Measurements from ENCODE around the gene MAGEB17. TPM values are rescaled to one million over a fixed set of nuclear protein-coding genes. Genes with fewer than 3 reads are reported as not detected.

Gene MAGEB17, protein sequence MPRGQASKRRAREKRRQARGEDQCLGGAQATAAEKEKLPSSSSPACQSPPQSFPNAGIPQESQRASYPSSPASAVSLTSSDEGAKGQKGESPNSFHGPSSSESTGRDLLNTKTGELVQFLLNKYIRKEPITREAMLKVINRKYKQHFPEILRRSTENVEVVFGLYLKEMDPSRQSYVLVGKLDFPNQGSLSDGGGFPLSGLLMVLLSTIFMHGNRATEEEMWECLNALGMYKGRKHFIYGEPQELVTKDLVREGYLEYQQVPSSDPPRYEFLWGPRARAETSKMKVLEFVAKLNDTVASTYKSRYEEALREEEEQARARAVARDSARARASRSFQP
- total RNA-seq: not detected in 2 replicates

DNA sequence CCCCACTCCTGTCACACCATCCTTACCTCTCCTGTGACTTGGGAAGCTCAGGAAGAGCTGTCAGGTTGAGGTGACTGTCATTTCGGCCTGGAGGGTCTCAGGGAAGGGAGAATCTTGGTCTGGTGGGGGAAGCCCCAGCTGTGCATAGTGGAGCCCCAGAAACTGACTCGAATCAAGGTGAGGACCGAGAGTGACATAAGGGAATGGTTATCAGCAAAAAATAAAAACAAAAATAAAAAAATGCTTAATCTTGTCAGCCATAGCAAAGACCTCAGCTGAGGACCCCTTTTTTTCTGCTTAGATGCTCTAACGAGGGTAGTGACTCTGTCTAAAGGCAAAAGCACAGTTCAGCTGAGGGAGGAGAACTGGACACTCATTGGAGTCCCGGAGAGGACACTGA lies at the start of gene MAGEB17:
Gene MAGEB17 (plus strand): TSS at position 301 of the 400 bp plus-strand sequence. CDS start 2,902 bp downstream, outside the sequence.
- no peaks in the 10 kb centered on the region for H3K9me3 Mint-ChIP-seq
- no peaks in the 10 kb centered on the region for H3K4me1 Mint-ChIP-seq
- CTCF ChIA-PET: no interaction called here
- no peak within 1 kb of the TSS for H3K27ac Mint-ChIP-seq
- TF ChIP-seq, protein P1, sequence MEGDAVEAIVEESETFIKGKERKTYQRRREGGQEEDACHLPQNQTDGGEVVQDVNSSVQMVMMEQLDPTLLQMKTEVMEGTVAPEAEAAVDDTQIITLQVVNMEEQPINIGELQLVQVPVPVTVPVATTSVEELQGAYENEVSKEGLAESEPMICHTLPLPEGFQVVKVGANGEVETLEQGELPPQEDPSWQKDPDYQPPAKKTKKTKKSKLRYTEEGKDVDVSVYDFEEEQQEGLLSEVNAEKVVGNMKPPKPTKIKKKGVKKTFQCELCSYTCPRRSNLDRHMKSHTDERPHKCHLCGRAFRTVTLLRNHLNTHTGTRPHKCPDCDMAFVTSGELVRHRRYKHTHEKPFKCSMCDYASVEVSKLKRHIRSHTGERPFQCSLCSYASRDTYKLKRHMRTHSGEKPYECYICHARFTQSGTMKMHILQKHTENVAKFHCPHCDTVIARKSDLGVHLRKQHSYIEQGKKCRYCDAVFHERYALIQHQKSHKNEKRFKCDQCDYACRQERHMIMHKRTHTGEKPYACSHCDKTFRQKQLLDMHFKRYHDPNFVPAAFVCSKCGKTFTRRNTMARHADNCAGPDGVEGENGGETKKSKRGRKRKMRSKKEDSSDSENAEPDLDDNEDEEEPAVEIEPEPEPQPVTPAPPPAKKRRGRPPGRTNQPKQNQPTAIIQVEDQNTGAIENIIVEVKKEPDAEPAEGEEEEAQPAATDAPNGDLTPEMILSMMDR (IDR thresholded peaks at IDR 0.05): no peak
- POLR2A ChIA-PET: no interaction called here
- H3K36me3 Mint-ChIP-seq (ENCODE audit: low read depth): no peaks in the 10 kb centered on the region
- H3K27me3 Mint-ChIP-seq: no peaks in the 10 kb centered on the region
- ATAC-seq (ENCODE audit: low read depth) (no peak), DNase-seq (no peak)
- H3K4me3 Mint-ChIP-seq: no peak within 1 kb of the TSS
- intact Hi-C loops (cut with micrococcal nuclease): no loop called here

DNA sequence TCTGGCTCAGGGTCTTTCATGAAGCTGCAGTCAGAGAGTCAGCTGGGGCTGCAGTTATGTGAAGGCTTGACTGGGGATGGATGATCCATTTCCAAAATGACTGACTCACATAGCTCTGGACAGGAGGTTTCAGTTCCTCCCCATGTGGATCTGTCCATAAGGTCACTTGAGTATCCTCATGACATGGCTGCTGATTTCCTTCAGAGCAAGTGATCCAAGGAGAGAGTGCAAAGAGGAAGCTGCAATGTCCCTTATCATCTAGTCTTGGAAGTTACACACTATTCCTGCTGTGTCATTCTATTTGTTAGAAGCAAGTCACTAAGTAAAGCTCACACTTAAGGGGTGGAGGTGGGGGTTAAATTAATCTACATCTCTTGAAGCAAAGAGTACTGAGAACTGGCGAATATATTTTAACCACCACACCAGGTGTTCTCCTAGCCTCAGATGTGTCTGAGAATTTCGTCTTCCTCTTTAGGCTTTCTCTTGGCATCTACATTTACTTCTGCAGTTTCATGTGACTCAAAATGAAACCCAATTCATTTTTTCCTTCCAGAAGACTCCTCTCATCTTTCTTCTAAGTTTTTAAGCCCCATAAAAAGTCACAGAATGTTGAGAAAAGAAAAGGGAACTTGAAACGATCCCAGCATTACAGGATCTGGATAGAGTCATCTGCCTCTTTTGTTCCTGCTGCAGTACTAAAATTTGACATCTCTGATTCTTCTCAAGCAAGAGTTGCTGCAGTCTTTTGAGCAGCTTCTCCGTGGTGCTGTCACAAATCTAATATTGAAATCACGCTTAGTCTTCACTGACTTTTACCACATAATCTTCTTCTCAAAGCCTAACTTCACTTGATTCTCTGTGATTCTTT lies 47.7 kb upstream of the MAGEB17 start:
- no peak for DNase-seq
- no peaks in the 10 kb centered on the region for H3K36me3 Mint-ChIP-seq (ENCODE audit: low read depth)
- H3K27ac Mint-ChIP-seq: peak overlapping the region; percentile 80
- ChIA-PET CTCF (interaction anchor here (1.2 kb wide), 1 partner anchor 19 kb away, joined by 3 read pairs; no protein-coding TSS in a partner anchor), POLR2A (interaction anchor here (1.2 kb wide), 1 partner anchor 265 kb away, joined by 9 read pairs; the partner anchor contains the start of gene AP1S2)
- intact Hi-C loops (cut with micrococcal nuclease): loop anchor here (1.0 to 10.0 kb wide), 6 partner anchors 18 to 782 kb away; partner anchors contain the start of genes AP1S2 and PIGA
- ATAC-seq (ENCODE audit: low read depth): peak; percentile 74
- H3K4me3 Mint-ChIP-seq: peak overlapping the region; percentile 38
- TF ChIP-seq, protein P1 (IDR thresholded peaks at IDR 0.05): no peak
- peaks cover 39% of the 10 kb centered on the region for H3K4me1 Mint-ChIP-seq
- H3K27me3 Mint-ChIP-seq: peaks cover 2% of the 10 kb centered on the region
- peaks cover 4% of the 10 kb centered on the region for H3K9me3 Mint-ChIP-seq

DNA sequence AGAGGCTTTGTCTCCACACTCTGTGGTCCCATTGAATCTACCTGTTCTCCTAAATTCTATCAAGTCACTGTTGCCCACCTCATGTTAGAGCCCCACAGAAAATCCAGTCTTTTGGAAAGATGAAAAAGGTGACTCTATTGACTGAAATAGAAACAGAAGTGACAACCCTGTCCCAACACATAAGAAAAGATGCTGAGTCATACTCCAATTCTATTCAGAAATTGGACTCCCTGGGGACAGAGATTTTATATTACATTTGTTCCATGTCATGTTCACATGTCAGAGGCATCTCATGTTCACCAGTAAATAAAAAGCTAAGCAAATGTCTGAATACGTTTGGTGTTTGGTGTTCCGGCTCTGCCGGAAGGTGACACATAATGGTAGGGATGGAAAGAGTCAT lies 46.9 kb upstream of the MAGEB17 start:
- H3K27ac Mint-ChIP-seq: peak overlapping the region; percentile 80
- intact Hi-C loops (cut with micrococcal nuclease): loop anchor here (5.0 to 10.0 kb wide), 2 partner anchors 443 to 574 kb away; no protein-coding TSS in a partner anchor
- ATAC-seq (ENCODE audit: low read depth): no peak

DNA sequence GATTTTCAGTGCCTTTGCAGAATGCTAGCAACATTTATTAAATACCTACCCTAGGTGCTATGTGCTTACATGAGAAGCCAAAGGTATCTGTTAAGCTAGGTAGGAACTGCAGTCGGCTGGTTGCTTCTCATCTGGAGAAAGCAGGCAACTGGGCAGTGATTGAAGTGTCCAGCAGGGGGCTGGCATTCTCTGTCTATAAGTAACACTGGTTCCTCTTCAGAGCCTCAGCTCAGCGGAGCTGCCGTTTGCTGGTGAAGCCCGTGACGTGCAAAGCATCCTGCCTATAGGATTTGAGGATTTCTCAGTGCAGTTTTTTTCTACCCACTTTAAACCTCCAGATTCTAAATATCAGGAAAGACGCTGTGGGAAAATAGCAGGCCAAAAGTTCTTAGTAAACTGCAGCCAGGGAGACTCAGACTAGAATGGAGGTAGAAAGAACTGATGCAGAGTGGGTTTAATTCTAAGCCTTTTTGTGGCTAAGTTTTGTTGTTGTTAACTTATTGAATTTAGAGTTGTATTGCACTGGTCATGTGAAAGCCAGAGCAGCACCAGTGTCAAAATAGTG lies 44.0 kb upstream of the MAGEB17 start, which contains the start of gene GRPR:
Gene GRPR (plus strand): TSS at position 344 of the 565 bp plus-strand sequence. CDS start 389 bp downstream, outside the sequence.
- Mint-ChIP-seq H3K4me3 (no peak within 1 kb of the TSS), H3K27ac (no peak within 1 kb of the TSS), H3K4me1 (peaks cover 33% of the 10 kb centered on the region), H3K27me3 (peaks cover 2% of the 10 kb centered on the region), H3K9me3 (peaks cover 4% of the 10 kb centered on the region), H3K36me3 (ENCODE audit: low read depth) (no peaks in the 10 kb centered on the region)
- TF ChIP-seq, protein P1 (IDR thresholded peaks at IDR 0.05): peak; percentile 25
- ChIA-PET POLR2A (interaction anchor here (0.6 to 1.0 kb wide), 2 partner anchors 9 to 268 kb away, joined by 4 to 5 read pairs; partner anchors contain the start of gene AP1S2), CTCF (interaction anchor here (0.6 to 2.0 kb wide), 12 partner anchors 12 to 322 kb away, joined by 3 to 15 read pairs (median 3); partner anchors contain the start of gene AP1S2)
- ATAC-seq (ENCODE audit: low read depth) (peak; percentile 76), DNase-seq (peak; percentile 29)
- intact Hi-C loops (cut with micrococcal nuclease): loop anchor here (1.0 to 10.0 kb wide), 9 partner anchors 14 to 571 kb away; no protein-coding TSS in a partner anchor

More for the DNA sequence above, 46.9 kb upstream of the MAGEB17 start:
- ChIA-PET POLR2A (interaction anchor here (1.2 kb wide), 1 partner anchor 266 kb away, joined by 9 read pairs; the partner anchor contains the start of gene AP1S2), CTCF (no interaction called here)
- H3K36me3 Mint-ChIP-seq (ENCODE audit: low read depth): no peaks in the 10 kb centered on the region
- no peak overlapping the region for H3K4me3 Mint-ChIP-seq
- peaks cover 4% of the 10 kb centered on the region for H3K9me3 Mint-ChIP-seq
- DNase-seq: no peak
- H3K4me1 Mint-ChIP-seq: peaks cover 33% of the 10 kb centered on the region
- H3K27me3 Mint-ChIP-seq: peaks cover 2% of the 10 kb centered on the region
- TF ChIP-seq, protein P1 (IDR thresholded peaks at IDR 0.05): no peak
